MM.1S (cell line): Measurements from ENCODE around the gene ADCK1.

Experiments
- EZH2 ChIP-seq: fragments of 300-600 bp; sonication (generic); optimal IDR thresholded peaks from 2 replicates; pipeline ENCODE3; 2017; ENCODE audit warnings: low read depth, mild to moderate bottlenecking, antibody characterized with exemption, low read length, mixed read lengths
- EZH2phosphoT487 ChIP-seq: fragments of 300-600 bp; sonication (generic); IDR thresholded peaks from 2 replicates; pipeline ENCODE4 v1.6.1; 2018; ENCODE audit warnings: antibody characterized with exemption, low read length
- TF ChIP-seq, protein P1 (sequence below): fragments of 300-600 bp; sonication (generic); IDR thresholded peaks from 2 replicates; pipeline ENCODE4 v1.5.1; 2016; ENCODE audit warnings: antibody characterized with exemption, low read length, mixed read lengths

DNA sequence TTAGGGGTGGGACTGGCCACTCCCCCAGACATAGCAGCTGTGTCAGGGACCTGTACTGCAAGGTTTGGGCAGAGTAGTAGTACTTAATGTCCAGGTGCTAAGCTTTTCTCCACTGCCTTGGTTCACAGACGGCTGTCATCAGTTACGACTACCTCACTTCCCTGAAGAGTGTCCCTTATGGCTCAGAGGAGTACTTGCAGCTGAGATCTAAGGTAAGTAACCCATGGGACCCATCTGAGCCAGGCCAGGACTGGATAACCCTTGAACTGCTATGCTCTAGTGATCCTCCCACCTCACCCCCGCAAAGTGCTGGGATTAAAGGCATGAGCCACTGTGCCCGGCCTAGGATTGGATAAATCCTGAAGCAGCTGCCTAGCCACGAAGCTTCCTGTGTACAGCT is 22.4 kb downstream of the ADCK1 start:
- TF ChIP-seq, protein P1, sequence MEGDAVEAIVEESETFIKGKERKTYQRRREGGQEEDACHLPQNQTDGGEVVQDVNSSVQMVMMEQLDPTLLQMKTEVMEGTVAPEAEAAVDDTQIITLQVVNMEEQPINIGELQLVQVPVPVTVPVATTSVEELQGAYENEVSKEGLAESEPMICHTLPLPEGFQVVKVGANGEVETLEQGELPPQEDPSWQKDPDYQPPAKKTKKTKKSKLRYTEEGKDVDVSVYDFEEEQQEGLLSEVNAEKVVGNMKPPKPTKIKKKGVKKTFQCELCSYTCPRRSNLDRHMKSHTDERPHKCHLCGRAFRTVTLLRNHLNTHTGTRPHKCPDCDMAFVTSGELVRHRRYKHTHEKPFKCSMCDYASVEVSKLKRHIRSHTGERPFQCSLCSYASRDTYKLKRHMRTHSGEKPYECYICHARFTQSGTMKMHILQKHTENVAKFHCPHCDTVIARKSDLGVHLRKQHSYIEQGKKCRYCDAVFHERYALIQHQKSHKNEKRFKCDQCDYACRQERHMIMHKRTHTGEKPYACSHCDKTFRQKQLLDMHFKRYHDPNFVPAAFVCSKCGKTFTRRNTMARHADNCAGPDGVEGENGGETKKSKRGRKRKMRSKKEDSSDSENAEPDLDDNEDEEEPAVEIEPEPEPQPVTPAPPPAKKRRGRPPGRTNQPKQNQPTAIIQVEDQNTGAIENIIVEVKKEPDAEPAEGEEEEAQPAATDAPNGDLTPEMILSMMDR, result no peak
- TF ChIP-seq EZH2 (no peak), EZH2phosphoT487 (no peak)
